DND-41 (cell line): ENCODE results near the gene SLC41A3.

Source experiments
- EZH2 ChIP-seq: IDR thresholded peaks from 3 replicates; pipeline ENCODE4 v1.6.1; 2012; ENCODE audit warnings: borderline replicate concordance, low read depth, mild to moderate bottlenecking, moderate library complexity, low read length, inconsistent platforms; ENCODE audit not compliant: severe bottlenecking
- TF ChIP-seq, protein P1 (sequence below): IDR thresholded peaks from 2 replicates; pipeline ENCODE4 v1.5.1; 2012; ENCODE audit warnings: borderline replicate concordance, low read length, moderate library complexity, mild to moderate bottlenecking; ENCODE audit not compliant: poor library complexity, severe bottlenecking; ENCODE audit errors: extremely low read depth

DNA sequence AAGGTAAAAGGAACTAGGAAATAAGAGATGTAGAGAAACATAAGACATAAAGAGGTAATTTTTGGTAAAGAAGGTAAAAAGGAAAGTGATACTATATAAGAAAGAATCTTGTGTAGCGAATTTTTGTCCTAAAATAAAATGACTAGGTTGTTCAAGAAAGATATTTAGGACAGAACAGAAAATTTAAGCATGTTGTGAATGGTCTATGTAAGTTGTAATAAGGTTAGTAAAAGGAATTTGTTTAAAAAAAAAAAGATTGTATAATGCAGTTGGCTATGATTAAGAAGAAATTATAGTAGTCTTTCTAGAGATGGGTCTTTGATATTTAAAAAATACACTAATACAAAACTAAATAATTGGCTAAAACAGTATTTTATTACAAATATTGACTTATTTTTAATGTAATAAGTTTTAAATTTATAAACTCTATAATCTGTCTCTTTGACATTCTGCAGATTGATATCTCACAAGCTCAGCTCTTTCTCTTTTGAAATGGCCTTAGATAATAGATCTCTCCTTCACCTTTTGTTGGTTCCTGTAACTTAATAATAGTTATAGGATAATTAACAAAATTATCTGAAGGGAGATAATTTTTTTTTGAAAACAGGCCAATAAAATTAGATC, 3.7 kb upstream of the SLC41A3 start:
- TF ChIP-seq, protein P1, sequence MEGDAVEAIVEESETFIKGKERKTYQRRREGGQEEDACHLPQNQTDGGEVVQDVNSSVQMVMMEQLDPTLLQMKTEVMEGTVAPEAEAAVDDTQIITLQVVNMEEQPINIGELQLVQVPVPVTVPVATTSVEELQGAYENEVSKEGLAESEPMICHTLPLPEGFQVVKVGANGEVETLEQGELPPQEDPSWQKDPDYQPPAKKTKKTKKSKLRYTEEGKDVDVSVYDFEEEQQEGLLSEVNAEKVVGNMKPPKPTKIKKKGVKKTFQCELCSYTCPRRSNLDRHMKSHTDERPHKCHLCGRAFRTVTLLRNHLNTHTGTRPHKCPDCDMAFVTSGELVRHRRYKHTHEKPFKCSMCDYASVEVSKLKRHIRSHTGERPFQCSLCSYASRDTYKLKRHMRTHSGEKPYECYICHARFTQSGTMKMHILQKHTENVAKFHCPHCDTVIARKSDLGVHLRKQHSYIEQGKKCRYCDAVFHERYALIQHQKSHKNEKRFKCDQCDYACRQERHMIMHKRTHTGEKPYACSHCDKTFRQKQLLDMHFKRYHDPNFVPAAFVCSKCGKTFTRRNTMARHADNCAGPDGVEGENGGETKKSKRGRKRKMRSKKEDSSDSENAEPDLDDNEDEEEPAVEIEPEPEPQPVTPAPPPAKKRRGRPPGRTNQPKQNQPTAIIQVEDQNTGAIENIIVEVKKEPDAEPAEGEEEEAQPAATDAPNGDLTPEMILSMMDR: no peak
- TF ChIP-seq EZH2: no peak
